GM12878 (cell line): ENCODE results near the gene LRRC51. TPM values are rescaled to one million over a fixed set of nuclear protein-coding genes. Genes with fewer than 3 reads are reported as not detected.

Source experiments
- ATAC-seq: fragments of 200-7000 bp; cut with Tn5 transposase; 3 replicates; pipeline ENCODE4 v1.9.1; 2020; ENCODE audit warnings: mild to moderate bottlenecking, moderate library complexity
- BruUV-seq: library from RNA; stranded (reverse); fragments of 400-500 nt; replicated peaks from 2 replicates; lab custom pipeline; 2021; lab: Mats Ljungman, UMichigan
- CTCF ChIA-PET: fragments of 300-600 bp; sonication (Branson Sonifier 250); formaldehyde crosslinking; extraction: SDS; loops from one replicate; lab custom pipeline; 2021; ENCODE audit warnings: inconsistent platforms; lab: Yijun Ruan, JAX
- POLR2A ChIA-PET: fragments of 350-600 bp; formaldehyde crosslinking; extraction: SDS; loops from one replicate; lab custom pipeline; 2021; ENCODE audit warnings: inconsistent platforms; lab: Charles Lee
- RAD21 ChIA-PET: fragments of 300-600 bp; sonication (Branson Sonifier 250); formaldehyde crosslinking; loops from one replicate; lab custom pipeline; 2023; ENCODE audit warnings: antibody characterized with exemption; ENCODE audit not compliant: unreplicated experiment; lab: Charles Lee
- SMC1A ChIA-PET: fragments of 300-600 bp; sonication (Branson Sonifier 250); formaldehyde crosslinking; loops from one replicate; lab custom pipeline; 2023; ENCODE audit not compliant: unreplicated experiment, uncharacterized antibody; lab: Charles Lee
- DNase-seq: peaks from one replicate; pipeline ENCODE4 v3.0.0-alpha.2; 2011; ENCODE audit warnings: low read depth, low spot score
- FAIRE-seq: peaks from 3 replicates; lab custom pipeline; 2011; peaks lifted over from hg19 to GRCh38; lab: Jason Lieb, UNC
- H2AFZ ChIP-seq: 2 replicates; pipeline ENCODE4 v1.6.0; 2011; ENCODE audit warnings: low read depth, low read length, control low read depth; ENCODE audit not compliant: control insufficient read depth
- H3K27ac ChIP-seq: 2 replicates; pipeline ENCODE4 v1.5.1; 2011; ENCODE audit warnings: control low read depth; ENCODE audit not compliant: control insufficient read depth, insufficient read depth
- H3K27me3 ChIP-seq, 2 experiments: replicated peaks in 1 of 2; 2 replicates each; pipeline versions ENCODE4 v1.6.0 to v1.6.1; 2011; ENCODE audit warnings: low read length in 1 of 2; ENCODE audit not compliant: control insufficient read depth in 2 of 2, insufficient read depth in 2 of 2
- H3K36me3 ChIP-seq, 2 experiments: 2 replicates each; pipeline ENCODE4 v1.5.1; 2011; ENCODE audit warnings: low read length in 1 of 2; ENCODE audit not compliant: control insufficient read depth in 2 of 2, insufficient read depth in 2 of 2
- H3K4me1 ChIP-seq: 2 replicates; pipeline ENCODE4 v1.6.1; 2011; ENCODE audit warnings: mild to moderate bottlenecking, low read length, moderate library complexity, mixed read lengths; ENCODE audit not compliant: control insufficient read depth, insufficient read depth
- H3K4me2 ChIP-seq: 2 replicates; pipeline ENCODE4 v1.6.0; 2011; ENCODE audit warnings: control low read depth; ENCODE audit not compliant: control insufficient read depth, insufficient read depth
- H3K4me3 ChIP-seq: fragments of 200-600 bp; sonication (generic); 2 replicates; pipeline ENCODE4 v1.5.1; 2016
- H3K79me2 ChIP-seq: 2 replicates; pipeline ENCODE4 v1.6.0; 2011; ENCODE audit warnings: low read length; ENCODE audit not compliant: control insufficient read depth, insufficient read depth
- H3K9ac ChIP-seq: 2 replicates; pipeline ENCODE4 v1.8.0; 2011; ENCODE audit warnings: low read length, control low read depth, mixed read lengths; ENCODE audit not compliant: control insufficient read depth, insufficient read depth
- H3K9me3 ChIP-seq: replicated peaks from 3 replicates; pipeline ENCODE4 v1.5.1; 2011; ENCODE audit warnings: mild to moderate bottlenecking, low read length; ENCODE audit not compliant: control insufficient read depth, insufficient read depth
- H4K20me1 ChIP-seq: 2 replicates; pipeline ENCODE4 v1.6.0; 2011; ENCODE audit not compliant: control insufficient read depth, insufficient read depth
- GATAD2B ChIP-seq: fragments of 450-650 bp; conservative IDR thresholded peaks from 2 replicates; pipeline ENCODE4 v1.6.1; 2017; ENCODE audit warnings: low read depth, mild to moderate bottlenecking, moderate library complexity
- HCFC1 ChIP-seq: fragments of 150-350 bp; IDR thresholded peaks from 2 replicates; pipeline ENCODE4 v1.6.1; 2014; ENCODE audit warnings: low read length
- IRF4 ChIP-seq: IDR thresholded peaks from 2 replicates; pipeline ENCODE4 v1.6.1; 2011; ENCODE audit warnings: low read depth, low read length
- IRF5 ChIP-seq: fragments of 450-650 bp; IDR thresholded peaks from 2 replicates; pipeline ENCODE4 v1.6.1; 2017; ENCODE audit warnings: borderline replicate concordance
- LARP7 ChIP-seq: fragments of 450-650 bp; IDR thresholded peaks from 2 replicates; pipeline ENCODE4 v1.6.1; 2017; ENCODE audit warnings: mild to moderate bottlenecking
- MAX ChIP-seq: IDR thresholded peaks from 2 replicates; pipeline ENCODE4 v1.6.1; 2012; ENCODE audit warnings: low read depth, low read length, improper control_type of control experiment
- NBN ChIP-seq: fragments of 450-650 bp; IDR thresholded peaks from 2 replicates; pipeline ENCODE4 v1.6.1; 2016
- POLR2AphosphoS5 ChIP-seq: IDR thresholded peaks from 2 replicates; pipeline ENCODE4 v1.6.1; 2011; ENCODE audit warnings: mild to moderate bottlenecking, low read length, inconsistent platforms
- RBBP5 ChIP-seq: fragments of 200-600 bp; sonication (generic); conservative IDR thresholded peaks from 2 replicates; pipeline ENCODE4 v1.6.1; 2016
- RELA ChIP-seq: fragments of 450-650 bp; IDR thresholded peaks from 2 replicates; pipeline ENCODE4 v1.8.0; 2014; ENCODE audit warnings: borderline replicate concordance; ENCODE audit not compliant: partially characterized antibody
- REST ChIP-seq: IDR thresholded peaks from 2 replicates; pipeline ENCODE4 v1.6.1; 2012; ENCODE audit warnings: mild to moderate bottlenecking, low read depth, low read length
- SMAD5 ChIP-seq: IDR thresholded peaks from 2 replicates; pipeline ENCODE4 v1.6.1; 2016; ENCODE audit warnings: antibody characterized with exemption, low read depth
- SMARCA5 ChIP-seq: fragments of 450-650 bp; IDR thresholded peaks from 2 replicates; pipeline ENCODE4 v1.6.1; 2017; ENCODE audit warnings: mild to moderate bottlenecking
- SREBF1 ChIP-seq: IDR thresholded peaks from 2 replicates; pipeline ENCODE4 v1.6.1; 2012; ENCODE audit warnings: mild to moderate bottlenecking, low read length
- USF2 ChIP-seq: IDR thresholded peaks from 2 replicates; pipeline ENCODE4 v1.6.1; 2011; ENCODE audit warnings: low read depth, low read length, improper control_type of control experiment, borderline replicate concordance
- WRNIP1 ChIP-seq: IDR thresholded peaks from 2 replicates; pipeline ENCODE4 v1.6.1; 2011; ENCODE audit warnings: low read depth, low read length, improper control_type of control experiment, borderline replicate concordance
- ZNF24 ChIP-seq: fragments of 450-650 bp; IDR thresholded peaks from 2 replicates; pipeline ENCODE4 v1.6.1; 2017; ENCODE audit warnings: antibody characterized with exemption, mild to moderate bottlenecking
- ZNF274 ChIP-seq: IDR thresholded peaks from one replicate; pipeline ENCODE4 v1.8.0; 2011; ENCODE audit not compliant: insufficient read length, insufficient read depth
- WGBS: methylation state at CpG from one replicate; pipeline ENCODE4 v1.1.6; 2016; ENCODE audit warnings: low lambda C conversion rate; ENCODE audit not compliant: insufficient replicate concordance, insufficient coverage; ENCODE audit errors: missing lambda C conversion rate; 5-methylcytosine and 5-hydroxymethylcytosine counted together
- in situ Hi-C: fragments of 300-500 bp; cut with MboI; formaldehyde crosslinking; loops from 9 replicates; pipeline ENCODE4 v1.14.3; 2018; ENCODE audit warnings: mixed read lengths
- intact Hi-C: fragments of 100-400 bp; cut with micrococcal nuclease; formaldehyde crosslinking; loops from one replicate; pipeline ENCODE4 v1.14.2; 2022; ENCODE audit not compliant: unreplicated experiment
- polyA plus RNA-seq, 11 experiments: library from polyadenylated mRNA; depleted of rRNA in 4 of 11; unstranded in 6 of 11; stranded (reverse) in 5 of 11; fragments of >200 nt; fragmentation: Nextera tagmentation in 4 of 11; fragmentation: Illumina TruSeq in 1 of 11; extraction: Ambion mirVana in 4 of 11; extraction: Trizol in 1 of 11; gene quantifications; 1 replicate in 1 of 11; 2 replicates in 10 of 11; pipeline versions ENCODE4 v1.2.1 to v1.2.3, GENCODE V29; 2011 to 2016; ENCODE audit warnings: inconsistent platforms in 2 of 11, missing spikeins in 2 of 11, low read depth in 1 of 11
- total RNA-seq, 4 experiments: library from RNA; depleted of rRNA in 3 of 4; stranded (reverse); fragments of >200 nt in 3 of 4; fragmentation: Illumina TruSeq in 1 of 4; extraction: Trizol in 1 of 4; gene quantifications; 2 replicates each; pipeline versions ENCODE4 v1.2.1 to v1.2.3, GENCODE V29; 2013 to 2021
- TF ChIP-seq, protein P1 (sequence below): IDR thresholded peaks from 2 replicates; pipeline ENCODE4 v1.6.1; 2011; ENCODE audit warnings: borderline replicate concordance, low read depth, mild to moderate bottlenecking, moderate library complexity, mixed read lengths, low read length; ENCODE audit not compliant: insufficient read depth; ENCODE audit errors: extremely low read length

LRRC51 gene
- total and polyA plus RNA-seq, 10 of the 15 experiments (the other 5 are each of a cell fraction or from before 2014, with no cell fraction given), result 2.6 to 8.6 (median 5.4) TPM

GRCh38 chr11:72048766-72049460, 31.7 kb upstream of the LRRC51 start:
- DNase-seq (no peak), ATAC-seq (no peak), FAIRE-seq (no peak)
- ChIA-PET POLR2A (interaction anchor here (1.2 kb wide), 1 partner anchor 24 kb away, joined by 3 read pairs; no protein-coding TSS in a partner anchor), RAD21 (no interaction called here), CTCF (interaction anchor here (0.8 to 3.1 kb wide), 6 partner anchors 9 to 71 kb away, joined by 3 to 12 read pairs (median 4); no protein-coding TSS in a partner anchor), SMC1A (interaction anchor here (1.0 to 1.7 kb wide), 4 partner anchors 8 to 117 kb away, joined by 3 to 5 read pairs (median 3); no protein-coding TSS in a partner anchor)
- Histone ChIP-seq H2AFZ (no peak overlapping the region), H3K27me3 (no peaks in the 10 kb centered on the region), H3K36me3 (peaks cover 3 to 10% of the 10 kb centered on the region in 2 experiments; a peak in 3 of 4 replicates), H3K9me3 (no peaks in the 10 kb centered on the region), H3K9ac (no peak overlapping the region), H3K4me3 (no peak overlapping the region), H3K4me1 (no peaks in the 10 kb centered on the region), H3K79me2 (peaks cover 2% of the 10 kb centered on the region), H3K27ac (no peak overlapping the region), H4K20me1 (no peaks in the 10 kb centered on the region), H3K4me2 (no peak overlapping the region)
- WGBS, result 94% methylated on average over 3 of the region's 3 CpGs
- no TSS peak for BruUV-seq
- intact Hi-C loops, result no loop called here
- in situ Hi-C loops, result no loop called here
- TF ChIP-seq SREBF1 (no peak), LARP7 (no peak), GATAD2B (no peak), POLR2AphosphoS5 (no peak), RBBP5 (no peak), HCFC1 (no peak), IRF5 (no peak), ZNF24 (no peak), REST (no peak), IRF4 (no peak), SMARCA5 (no peak), ZNF274 (no peak), WRNIP1 (no peak), SMAD5 (no peak), RELA (no peak), USF2 (no peak), NBN (no peak), MAX (no peak)
- TF ChIP-seq, protein P1, sequence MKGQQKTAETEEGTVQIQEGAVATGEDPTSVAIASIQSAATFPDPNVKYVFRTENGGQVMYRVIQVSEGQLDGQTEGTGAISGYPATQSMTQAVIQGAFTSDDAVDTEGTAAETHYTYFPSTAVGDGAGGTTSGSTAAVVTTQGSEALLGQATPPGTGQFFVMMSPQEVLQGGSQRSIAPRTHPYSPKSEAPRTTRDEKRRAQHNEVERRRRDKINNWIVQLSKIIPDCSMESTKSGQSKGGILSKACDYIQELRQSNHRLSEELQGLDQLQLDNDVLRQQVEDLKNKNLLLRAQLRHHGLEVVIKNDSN, result no peak
